A549 (cell line): ENCODE results near the gene LGR6.

ENCODE experiments used
- CHD4 ChIP-seq: fragments of 200-600 bp; sonication (generic); IDR thresholded peaks from 2 replicates; pipeline ENCODE4 v1.6.1; 2016; ENCODE audit warnings: antibody characterized with exemption, mild to moderate bottlenecking, borderline replicate concordance
- CTCF ChIP-seq: fragments of >200 bp; sonication (Bioruptor Twin); formaldehyde crosslinking; IDR thresholded peaks from 3 replicates; pipeline ENCODE4 v1.5.1; 2016
- E2F6 ChIP-seq: IDR thresholded peaks from 2 replicates; pipeline ENCODE4 v1.6.1; 2012; ENCODE audit warnings: low read depth, borderline replicate concordance
- EHMT2 ChIP-seq: fragments of 200-600 bp; sonication (generic); IDR thresholded peaks from 2 replicates; pipeline ENCODE4 v1.6.1; 2016; ENCODE audit warnings: antibody characterized with exemption, low read depth, mild to moderate bottlenecking, moderate library complexity
- FOSL2 ChIP-seq, 2 experiments: fragments of 450-650 bp in 1 of 2; fragments of >200 bp in 1 of 2; sonication (Bioruptor Twin) in 1 of 2; formaldehyde crosslinking; IDR thresholded peaks; 2 replicates each; pipeline versions ENCODE4 v1.5.0 to v1.6.1; 2016 to 2020; ENCODE audit warnings: mild to moderate bottlenecking in 1 of 2, moderate library complexity in 1 of 2
- JUN ChIP-seq, 2 experiments: fragments of >200 bp; sonication (Bioruptor Twin); formaldehyde crosslinking; IDR thresholded peaks; 2 replicates in 1 of 2; 3 replicates in 1 of 2; pipeline ENCODE4 v1.6.1; 2016 to 2017
- KDM1A ChIP-seq: fragments of 200-600 bp; sonication (generic); IDR thresholded peaks from 2 replicates; pipeline ENCODE4 v1.6.1; 2016; ENCODE audit warnings: low read depth, mild to moderate bottlenecking
- MAZ ChIP-seq: fragments of 150-350 bp; IDR thresholded peaks from 2 replicates; pipeline ENCODE4 v1.6.1; 2014; ENCODE audit warnings: antibody characterized with exemption, low read depth, low read length, borderline replicate concordance
- POLR2A ChIP-seq: IDR thresholded peaks from 2 replicates; pipeline ENCODE4 v1.6.1; 2012; ENCODE audit warnings: mild to moderate bottlenecking, low read length
- SREBF2 ChIP-seq: fragments of 450-650 bp; IDR thresholded peaks from 2 replicates; pipeline ENCODE4 v1.6.1; 2014; ENCODE audit warnings: mild to moderate bottlenecking, moderate library complexity
- USF2 ChIP-seq: fragments of 450-650 bp; IDR thresholded peaks from 2 replicates; pipeline ENCODE4 v1.6.1; 2014; ENCODE audit warnings: antibody characterized with exemption

- TF ChIP-seq CTCF, result peak; percentile 44
- TF ChIP-seq EHMT2, result no peak
- TF ChIP-seq E2F6, result no peak
- TF ChIP-seq SREBF2, result no peak
- no peak for TF ChIP-seq USF2
- no peak for TF ChIP-seq POLR2A
- no peak for TF ChIP-seq CHD4
- TF ChIP-seq JUN (IDR thresholded peaks at IDR 0.05), result no peak
- no peak for TF ChIP-seq KDM1A
- TF ChIP-seq FOSL2 (IDR thresholded peaks at IDR 0.05), result no peak
- TF ChIP-seq FOSL2 (CRISPR knock-in tag; IDR thresholded peaks at IDR 0.05), result no peak
- no peak for TF ChIP-seq MAZ
These were observed 38.7 kb upstream of the LGR6 start for GRCh38 chr1:202154766-202155477.
